ENCODE data around the gene FKBP9.

Gene FKBP9

DNA sequence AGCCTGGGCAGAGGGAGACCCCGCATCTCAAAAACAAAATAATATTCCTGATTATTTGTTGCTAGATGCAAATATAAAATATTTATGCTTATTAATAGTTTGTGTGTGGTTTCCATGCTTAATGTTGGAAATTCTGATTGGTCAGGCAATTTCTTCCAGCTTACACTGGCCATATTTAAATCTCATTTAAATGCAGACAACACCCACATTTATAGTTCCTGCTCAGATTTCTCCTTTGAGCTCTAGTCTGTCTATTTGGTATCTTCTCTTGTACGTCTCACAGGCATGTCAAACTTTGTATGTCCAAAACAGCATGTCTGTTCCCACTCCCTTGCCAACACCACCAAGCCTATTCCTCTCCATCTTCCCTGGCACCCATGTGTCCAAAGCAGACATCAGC, 52.5 kb downstream of the FKBP9 start:
- in situ Hi-C loops (cut with HindIII; ENCODE audit: low pct_unique_long_range_greater_than_20kb, low sequenced_read_pairs): no loop called here
- DNase-seq (ENCODE audit: low read depth in 1 of 2, low spot score in 1 of 2): no peak
- no peak for TF ChIP-seq JUND (IDR thresholded peaks at IDR 0.05; ENCODE audit: low read depth)

DNA sequence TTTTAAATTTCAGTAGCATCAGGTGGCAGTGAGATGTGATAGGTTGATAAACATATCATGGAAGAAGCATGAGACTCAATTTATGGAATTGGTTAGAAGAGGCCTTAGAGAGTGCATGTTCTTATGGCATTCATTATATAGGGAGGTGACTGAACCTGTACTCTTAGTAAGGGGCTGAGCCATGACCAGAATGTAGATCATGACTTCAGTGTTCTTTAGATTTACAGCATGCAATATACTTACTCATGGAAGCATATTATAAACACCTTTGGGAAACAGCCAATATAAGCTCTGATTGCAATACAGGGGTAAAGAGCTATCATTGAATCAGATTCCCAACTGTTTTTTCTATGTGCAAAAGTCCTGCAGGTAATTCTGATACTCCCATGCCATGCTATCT, 55.1 kb downstream of the FKBP9 start:
- no peak for DNase-seq (ENCODE audit: low read depth in 1 of 2, low spot score in 1 of 2)
- in situ Hi-C loops (cut with HindIII; ENCODE audit: low pct_unique_long_range_greater_than_20kb, low sequenced_read_pairs): no loop called here
- no peak for TF ChIP-seq JUND (IDR thresholded peaks at IDR 0.05; ENCODE audit: low read depth)

DNA sequence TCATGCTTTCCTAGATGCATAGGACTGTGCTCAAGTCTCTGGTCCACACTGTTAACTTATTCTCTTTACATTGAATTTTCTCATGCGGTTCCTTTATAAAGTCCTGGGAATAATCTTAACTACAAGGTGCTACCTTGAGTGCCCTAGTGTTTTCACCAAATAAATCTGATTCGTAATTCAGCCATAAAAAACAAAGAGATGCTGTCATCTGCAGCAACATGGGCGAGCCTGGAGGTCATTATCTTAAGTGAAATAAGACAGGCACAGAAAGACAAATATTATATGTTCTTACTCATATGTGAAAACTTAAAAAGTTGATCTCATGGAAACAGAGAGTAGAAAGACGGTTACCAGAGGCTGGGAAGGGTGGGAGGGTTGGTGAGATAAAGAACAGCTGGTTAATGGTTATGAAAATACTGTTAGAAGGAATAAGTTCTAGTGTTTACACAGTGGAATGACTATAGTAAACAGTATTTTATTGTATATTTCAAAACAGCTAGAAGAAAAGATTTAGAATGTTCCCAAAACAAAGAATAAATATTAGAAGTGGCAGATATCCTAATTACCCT, 67.0 kb downstream of the FKBP9 start:
- in situ Hi-C loops (cut with HindIII; ENCODE audit: low pct_unique_long_range_greater_than_20kb, low sequenced_read_pairs): no loop called here
- DNase-seq (ENCODE audit: low read depth in 1 of 2, low spot score in 1 of 2): no peak
- TF ChIP-seq JUND (IDR thresholded peaks at IDR 0.05; ENCODE audit: low read depth): no peak

DNA sequence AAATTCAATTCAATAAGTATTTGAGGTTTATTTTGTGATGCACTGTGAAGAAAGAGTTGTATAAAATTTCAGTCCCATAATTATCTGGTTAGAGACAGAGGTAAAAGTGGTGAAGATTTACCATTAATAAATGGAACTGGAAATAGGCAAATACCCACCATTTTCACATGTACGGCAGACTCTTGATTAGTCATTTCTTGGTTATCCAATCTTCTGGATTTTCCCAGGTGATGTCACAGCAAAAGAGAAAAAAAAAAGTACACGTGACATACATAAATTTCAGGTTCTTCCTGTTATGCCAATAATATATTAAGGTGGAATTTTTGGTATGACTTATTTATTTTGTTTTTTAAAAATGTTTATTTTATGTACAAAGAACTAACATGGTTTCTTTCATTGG, 78.5 kb downstream of the FKBP9 start:
- TF ChIP-seq JUND (IDR thresholded peaks at IDR 0.05; ENCODE audit: low read depth): no peak
- in situ Hi-C loops (cut with HindIII; ENCODE audit: low pct_unique_long_range_greater_than_20kb, low sequenced_read_pairs): no loop called here
- DNase-seq (ENCODE audit: low read depth in 1 of 2, low spot score in 1 of 2): no peak

DNA sequence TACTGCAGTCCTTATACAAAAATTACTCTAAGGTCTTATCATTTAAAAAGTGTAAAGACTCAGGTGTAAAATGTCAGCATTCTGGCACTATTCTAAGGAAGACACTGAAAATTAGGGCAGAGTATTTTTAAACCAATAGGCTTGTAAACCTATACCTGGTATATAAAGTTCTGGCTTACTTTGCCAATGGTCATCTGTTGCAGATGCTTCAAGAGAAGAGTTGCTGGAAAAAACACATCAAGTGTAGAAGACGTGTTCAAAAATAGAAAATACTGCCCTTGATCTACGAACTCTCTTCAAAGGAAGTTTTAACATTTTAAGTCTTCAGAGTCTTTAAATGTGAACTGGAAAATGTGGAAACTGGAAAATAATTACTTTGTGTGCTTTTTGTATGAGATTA, 81.4 kb downstream of the FKBP9 start:
- in situ Hi-C loops (cut with HindIII; ENCODE audit: low pct_unique_long_range_greater_than_20kb, low sequenced_read_pairs): no loop called here
- no peak for DNase-seq (ENCODE audit: low read depth in 1 of 2, low spot score in 1 of 2)
- TF ChIP-seq JUND (IDR thresholded peaks at IDR 0.05; ENCODE audit: low read depth): no peak

DNA sequence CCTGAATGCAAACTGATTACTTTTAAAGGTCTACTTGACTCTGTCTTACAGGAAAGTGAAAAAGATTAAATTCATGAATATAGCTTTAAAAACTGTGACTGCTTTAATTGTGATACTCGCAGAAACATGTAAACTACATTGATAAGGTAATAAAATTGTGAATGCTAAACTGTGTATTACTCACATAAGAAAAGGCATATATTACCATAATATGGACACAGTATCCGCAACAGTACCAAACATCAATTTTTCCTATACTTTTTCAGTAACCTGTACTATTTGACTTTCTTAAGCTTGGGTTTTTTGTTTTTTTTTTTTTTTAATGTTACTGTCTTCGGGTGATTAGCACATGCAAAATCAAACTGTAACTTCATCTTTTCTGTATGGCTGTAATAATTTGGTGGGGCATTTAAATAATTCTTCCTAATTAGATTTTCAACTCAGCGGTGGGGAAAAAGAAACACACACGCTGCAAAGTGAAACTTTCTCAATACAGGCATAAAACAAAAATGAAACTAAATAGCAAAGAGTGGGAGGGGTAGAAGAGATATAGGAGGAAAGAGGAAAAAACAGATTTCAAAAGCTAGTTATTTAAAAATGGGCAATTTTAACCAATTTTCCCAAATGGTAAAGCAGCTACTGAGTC, 82.1 kb downstream of the FKBP9 start:
- no peak for DNase-seq (ENCODE audit: low read depth in 1 of 2, low spot score in 1 of 2)
- TF ChIP-seq JUND (IDR thresholded peaks at IDR 0.05; ENCODE audit: low read depth): no peak
- in situ Hi-C loops (cut with HindIII; ENCODE audit: low pct_unique_long_range_greater_than_20kb, low sequenced_read_pairs): no loop called here

DNA sequence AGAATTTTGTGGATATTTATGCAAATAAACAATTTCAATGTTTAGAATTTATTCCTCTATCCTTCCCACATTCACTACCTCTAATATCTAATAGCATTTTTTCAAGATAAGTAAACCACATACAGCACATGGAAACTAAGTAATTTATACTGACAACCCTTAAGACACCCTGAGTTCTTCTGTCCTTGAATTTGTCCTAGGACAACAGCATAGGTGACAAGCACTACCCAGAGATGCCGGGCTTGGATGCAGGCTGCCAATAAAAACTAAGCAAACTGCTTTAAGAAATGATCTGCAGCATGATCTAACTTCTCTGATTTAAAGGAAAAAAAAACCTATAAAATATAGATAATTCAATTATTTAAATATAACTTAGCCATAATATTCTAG, 82.7 kb downstream of the FKBP9 start:
- DNase-seq (ENCODE audit: low read depth in 1 of 2, low spot score in 1 of 2): no peak
- no peak for TF ChIP-seq JUND (IDR thresholded peaks at IDR 0.05; ENCODE audit: low read depth)
- in situ Hi-C loops (cut with HindIII; ENCODE audit: low pct_unique_long_range_greater_than_20kb, low sequenced_read_pairs): no loop called here

DNA sequence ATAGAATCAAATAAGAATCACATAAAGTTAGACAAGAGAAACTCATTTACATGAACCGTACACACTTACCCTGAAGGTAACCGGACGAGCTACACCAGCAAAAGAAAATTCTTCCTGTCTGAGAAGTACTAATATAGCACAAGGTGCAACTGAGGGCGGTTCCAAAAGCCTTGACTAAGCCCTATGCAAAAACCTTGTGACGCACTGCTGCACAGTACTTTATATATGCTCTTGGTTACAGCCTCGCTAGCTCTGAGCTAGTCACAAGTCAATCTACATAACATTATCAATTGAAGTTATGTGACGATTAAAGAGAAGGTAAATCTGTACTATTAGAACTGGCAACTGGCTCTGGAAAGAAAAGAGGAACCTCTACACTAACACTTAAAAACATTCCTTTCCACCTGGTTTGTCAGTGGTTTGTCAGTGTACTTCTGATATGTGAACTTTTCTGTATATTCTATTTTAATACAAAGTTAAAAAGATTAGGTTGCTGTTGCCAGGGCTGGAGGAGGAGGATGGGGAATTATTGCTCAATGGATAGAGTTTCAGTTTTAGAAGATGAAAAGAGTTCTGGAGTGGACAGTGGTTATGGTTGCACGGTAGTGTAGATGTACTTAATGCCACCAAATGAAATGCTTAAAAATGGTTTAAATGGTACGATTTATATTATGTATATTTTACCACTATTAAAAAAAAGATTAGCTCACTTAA, 83.7 kb downstream of the FKBP9 start:
- in situ Hi-C loops (cut with HindIII; ENCODE audit: low pct_unique_long_range_greater_than_20kb, low sequenced_read_pairs): no loop called here
- DNase-seq (ENCODE audit: low read depth in 1 of 2, low spot score in 1 of 2): peak; percentile 61 to 89

DNA sequence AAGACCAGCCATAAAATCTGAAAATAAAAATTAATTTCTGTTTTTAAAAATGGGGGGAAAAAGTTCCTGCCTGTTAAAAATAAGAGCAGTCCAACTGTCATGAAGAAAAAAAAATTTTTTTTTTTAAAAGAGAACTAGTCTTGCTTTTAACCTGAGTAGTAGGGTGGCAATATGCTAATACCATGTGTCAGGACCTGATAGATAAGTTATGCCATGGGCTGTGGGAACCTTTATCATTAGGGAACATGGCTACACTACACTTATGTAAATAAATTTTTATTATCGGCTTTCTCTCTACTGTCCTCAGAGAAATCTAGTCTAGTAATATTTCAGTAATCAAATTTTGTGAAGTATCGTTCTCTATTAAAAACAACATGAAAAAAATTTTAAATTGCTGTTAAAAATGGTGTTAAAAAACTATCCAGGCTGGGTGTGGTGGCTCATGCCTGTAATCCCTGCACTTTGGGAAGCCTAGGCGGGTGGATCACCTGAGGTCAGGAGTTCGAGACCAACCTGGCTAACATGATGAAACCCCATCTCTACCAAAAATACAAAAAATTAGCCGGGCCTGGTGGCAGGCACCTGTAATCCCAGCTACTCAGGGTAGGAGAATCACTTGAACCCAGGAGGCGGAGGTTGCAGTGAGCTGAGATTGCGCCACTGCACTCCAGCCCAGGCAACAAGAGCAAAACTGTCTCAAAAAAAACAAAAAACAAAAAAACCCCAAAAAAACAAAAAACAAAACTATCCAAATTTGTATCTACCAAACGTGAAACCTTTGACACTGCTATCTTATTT, 84.6 kb downstream of the FKBP9 start:
- TF ChIP-seq JUND (IDR thresholded peaks at IDR 0.05; ENCODE audit: low read depth): no peak
- DNase-seq (ENCODE audit: low read depth in 1 of 2, low spot score in 1 of 2): no peak
- in situ Hi-C loops (cut with HindIII; ENCODE audit: low pct_unique_long_range_greater_than_20kb, low sequenced_read_pairs): no loop called here

More for the DNA sequence above, 83.7 kb downstream of the FKBP9 start:
- no peak for TF ChIP-seq JUND (IDR thresholded peaks at IDR 0.05; ENCODE audit: low read depth)

DNA sequence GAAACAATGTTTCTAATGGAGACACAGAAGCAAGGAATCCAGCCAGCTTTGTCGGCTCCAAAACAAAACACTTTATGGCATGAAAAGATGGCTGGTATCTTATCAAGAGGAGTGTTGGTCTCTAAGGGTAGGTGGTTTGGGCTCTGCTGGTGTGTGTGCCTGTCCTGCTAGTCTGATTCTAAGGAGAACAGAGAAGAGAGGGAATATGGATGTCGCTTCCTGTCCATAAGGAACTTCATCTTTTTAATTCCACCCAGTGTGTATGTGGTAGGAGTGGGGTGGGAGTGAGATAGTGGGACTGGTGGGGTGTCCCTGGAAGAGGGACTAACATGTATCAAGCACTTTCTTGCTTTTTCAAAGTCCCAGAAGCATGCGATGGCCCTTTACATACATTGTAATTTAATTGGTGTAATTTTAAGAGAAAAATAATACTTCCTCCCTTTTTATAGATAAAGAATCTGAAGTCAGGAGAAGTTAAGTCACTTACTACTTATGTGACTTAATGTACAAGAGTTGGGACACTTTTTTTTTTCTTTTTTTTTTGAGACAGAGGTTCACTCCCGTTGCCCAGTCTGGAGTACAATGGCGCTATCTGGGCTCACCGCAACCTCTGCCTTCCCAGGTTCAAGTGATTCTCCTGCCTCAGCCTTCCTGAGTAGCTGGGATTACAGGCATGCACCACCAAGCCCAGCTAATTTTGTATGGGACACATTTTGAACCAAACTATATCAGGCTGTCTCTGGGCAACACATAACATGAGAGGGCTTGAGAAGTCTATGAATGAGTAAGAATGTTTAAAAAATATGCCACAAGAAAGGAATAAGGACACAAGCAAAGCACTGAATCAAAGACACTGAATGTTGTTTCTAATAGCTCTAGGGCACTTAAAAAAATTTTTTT, 86.5 kb downstream of the FKBP9 start:
- no peak for TF ChIP-seq JUND (IDR thresholded peaks at IDR 0.05; ENCODE audit: low read depth)
- in situ Hi-C loops (cut with HindIII; ENCODE audit: low pct_unique_long_range_greater_than_20kb, low sequenced_read_pairs): no loop called here
- DNase-seq (ENCODE audit: low read depth in 1 of 2, low spot score in 1 of 2): no peak

DNA sequence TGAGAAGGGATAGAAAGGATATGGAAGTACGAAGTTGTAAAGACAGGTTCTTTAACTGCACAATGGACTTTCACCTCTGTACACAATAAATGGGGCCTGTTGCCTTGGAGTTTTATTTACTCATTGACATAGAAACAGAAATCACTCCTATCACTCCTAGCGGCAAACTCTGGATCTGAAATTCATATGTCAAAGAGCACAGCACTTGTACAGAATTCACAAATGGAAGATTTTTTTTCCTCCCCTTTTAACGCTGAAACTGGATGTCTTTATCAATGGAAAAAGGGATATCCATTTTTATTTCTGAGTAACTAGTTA, 87.1 kb downstream of the FKBP9 start:
- DNase-seq (ENCODE audit: low read depth in 1 of 2, low spot score in 1 of 2): peak; percentile 28 to 76
- TF ChIP-seq JUND (IDR thresholded peaks at IDR 0.05; ENCODE audit: low read depth): no peak
- in situ Hi-C loops (cut with HindIII; ENCODE audit: low pct_unique_long_range_greater_than_20kb, low sequenced_read_pairs): no loop called here

DNA sequence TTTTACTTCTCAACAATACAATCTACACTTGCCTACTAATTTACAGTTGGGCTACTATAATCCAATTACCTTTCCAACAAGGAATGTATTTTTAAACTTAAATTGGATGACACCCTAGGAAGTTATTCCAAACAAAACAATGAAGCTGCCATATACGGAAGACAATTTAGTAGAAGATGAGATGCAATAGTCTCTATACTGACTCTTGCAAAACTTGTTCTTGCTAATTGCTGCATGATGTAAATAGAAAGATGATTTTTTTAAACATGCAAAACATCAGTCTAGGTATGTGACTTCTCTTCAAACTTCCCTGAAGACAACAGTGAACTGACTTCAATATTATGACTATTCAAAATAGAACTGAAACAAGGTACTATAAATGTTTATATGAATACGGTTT, 87.7 kb downstream of the FKBP9 start:
- no peak for DNase-seq (ENCODE audit: low read depth in 1 of 2, low spot score in 1 of 2)
- in situ Hi-C loops (cut with HindIII; ENCODE audit: low pct_unique_long_range_greater_than_20kb, low sequenced_read_pairs): no loop called here
- no peak for TF ChIP-seq JUND (IDR thresholded peaks at IDR 0.05; ENCODE audit: low read depth)
